G401.6 (cell line): ENCODE measurements around the gene C11orf58.

Experiments used
- FAIRE-seq: peaks from 2 replicates; lab custom pipeline; 2012; peaks lifted over from hg19 to GRCh38; lab: Jason Lieb, UNC

Gene C11orf58

DNA sequence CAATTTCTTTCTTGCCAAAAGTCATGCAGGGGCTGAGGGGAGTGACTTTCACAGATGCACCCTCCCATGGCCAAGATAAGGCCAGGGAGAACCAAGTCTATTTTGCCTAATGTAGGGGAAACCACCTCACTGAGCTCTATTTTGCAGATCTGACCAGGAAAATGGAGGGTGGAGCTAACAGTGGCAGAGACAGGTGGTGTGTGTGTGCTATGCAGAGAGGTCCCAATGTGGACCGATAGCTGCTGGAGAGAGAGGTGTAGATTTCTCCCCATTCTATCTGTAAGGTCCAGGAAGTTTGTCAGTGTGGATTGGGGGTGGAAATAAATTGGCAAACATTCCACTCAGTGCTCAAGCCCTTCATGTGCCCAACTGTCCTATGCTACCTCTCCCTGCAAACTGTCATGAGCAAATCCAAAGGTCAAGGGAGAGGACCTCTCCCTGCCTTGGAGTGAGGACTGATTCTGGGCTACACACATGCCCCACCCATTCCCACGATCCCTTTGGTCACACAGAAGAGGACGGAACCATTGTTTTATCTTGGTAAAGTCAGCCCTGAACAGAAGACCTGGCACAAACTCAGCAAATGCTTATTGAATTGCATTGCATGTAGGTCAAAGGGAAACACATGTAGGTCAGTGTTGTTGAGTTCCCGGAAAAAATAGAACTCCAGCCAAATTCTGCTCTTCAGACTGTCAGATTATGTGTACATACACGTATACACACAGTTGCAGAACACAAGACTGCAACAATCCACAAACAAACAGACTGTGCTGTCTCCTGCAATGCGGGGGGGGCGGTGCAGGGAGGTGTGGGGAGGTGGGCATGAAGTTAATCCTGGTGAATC lies 65.9 kb downstream of the C11orf58 start:
- no peak for FAIRE-seq

DNA sequence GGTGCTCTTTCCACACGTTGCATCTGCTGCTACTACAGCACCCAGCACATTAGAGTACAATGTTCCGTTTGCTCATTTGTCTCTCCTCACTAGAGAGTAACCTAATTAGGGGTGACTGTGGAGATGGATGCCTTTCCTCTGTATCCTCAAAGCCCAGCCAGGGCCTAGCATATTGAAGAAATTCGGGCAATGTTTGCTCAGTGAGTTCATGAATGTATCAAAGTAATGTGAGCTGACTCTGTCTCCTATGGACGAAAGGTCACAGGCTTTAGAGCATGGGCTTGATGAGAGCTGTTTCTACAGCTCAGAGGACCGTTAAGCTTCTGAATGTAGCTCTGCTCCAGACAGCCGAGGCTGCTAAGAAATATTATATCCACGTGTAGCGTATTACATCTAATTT lies 67.5 kb downstream of the C11orf58 start:
- no peak for FAIRE-seq

DNA sequence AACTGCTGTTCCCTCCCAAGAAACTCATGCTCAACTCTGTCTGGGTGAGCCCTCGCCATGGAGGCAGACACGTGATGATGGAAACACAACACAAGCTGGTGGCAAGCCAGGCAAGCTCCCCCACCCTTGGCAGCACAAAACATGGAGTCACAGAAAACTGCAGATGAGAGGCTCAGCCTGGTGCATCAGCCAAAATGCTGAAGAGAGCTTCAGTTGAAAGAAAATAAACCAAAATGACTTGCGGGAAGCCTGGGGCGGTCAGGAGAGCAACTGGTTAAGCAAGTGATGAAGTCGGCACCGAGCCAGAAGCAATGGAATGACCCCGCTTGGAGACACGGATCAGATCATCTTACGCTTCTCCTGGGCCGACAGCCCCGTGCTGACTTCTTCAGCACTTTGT lies 68.3 kb downstream of the C11orf58 start:
- no peak for FAIRE-seq

DNA sequence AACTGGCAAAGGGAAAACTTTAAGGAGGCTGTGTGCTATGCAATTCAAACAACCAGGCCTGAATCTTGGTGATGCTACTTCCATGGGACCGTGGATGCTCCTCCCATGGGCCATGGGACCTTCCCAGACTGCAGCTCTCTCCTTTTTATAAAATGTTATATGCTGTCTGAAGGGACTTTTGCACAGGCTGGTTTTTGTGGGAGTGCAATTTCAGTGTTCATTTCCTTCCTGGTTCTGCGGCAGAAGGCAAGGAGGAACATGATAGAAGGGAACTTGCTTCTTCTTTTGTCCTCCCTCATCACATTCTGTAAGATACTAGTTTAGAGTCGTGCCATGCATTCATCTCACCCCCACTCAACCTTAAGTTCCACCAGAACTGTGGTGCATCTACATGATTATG lies 68.9 kb downstream of the C11orf58 start:
- no peak for FAIRE-seq
